ENCODE data around the gene SYNDIG1. TPM values are rescaled to one million over a fixed set of nuclear protein-coding genes. Genes with fewer than 3 reads are reported as not detected.
A peak's percentile ranks its signal among the peaks of the same experiment; 100 is the strongest.

Gene SYNDIG1
- total RNA-seq, 1 experiment from 2014 or later = 5.4 TPM

GRCh38 chr20:24694727-24695528, 225.5 kb downstream of the SYNDIG1 start:
- H2BK12ac ChIP-seq (ENCODE audit: insufficient read length, low read depth, low read length) = no peak overlapping the region
- Mint-ChIP-seq H3K27ac (no peak overlapping the region), H3K4me1 (no peaks in the 10 kb centered on the region; a peak in 1 of 4 replicates), H3K9me3 (peaks cover 0 to 2% of the 10 kb centered on the region in 2 experiments; a peak in 2 of 5 replicates), H3K27me3 (ENCODE audit: low read depth) (peaks cover 5% of the 10 kb centered on the region; the same call in 1 of the 2 replicates), H3K36me3 (ENCODE audit: insufficient read depth in 1 of 3, low read depth in 3 of 3) (no peaks in the 10 kb centered on the region), H3K4me3 (no peak overlapping the region)
- H3K56ac ChIP-seq (ENCODE audit: insufficient read length, low read depth, low read length) = no peak overlapping the region
- no peak overlapping the region for H4K8ac ChIP-seq (replicated peaks; ENCODE audit: insufficient read length, low read depth, low read length)
- no peaks in the 10 kb centered on the region for H4K20me1 ChIP-seq (ENCODE audit: control insufficient read depth, insufficient read depth, insufficient read length)
- no peak overlapping the region for H4K91ac ChIP-seq (ENCODE audit: insufficient read length, low read depth, low read length)
- no peak overlapping the region for H2AK5ac ChIP-seq (ENCODE audit: insufficient read length, low read length)
- no peak overlapping the region for H2AFZ ChIP-seq (ENCODE audit: low read length)
- no peak overlapping the region for H3K4me2 ChIP-seq (ENCODE audit: insufficient read depth, insufficient read length, low read length)
- no peak overlapping the region for H3K18ac ChIP-seq (ENCODE audit: insufficient read length, low read depth, low read length)
- TF ChIP-seq, protein P1, sequence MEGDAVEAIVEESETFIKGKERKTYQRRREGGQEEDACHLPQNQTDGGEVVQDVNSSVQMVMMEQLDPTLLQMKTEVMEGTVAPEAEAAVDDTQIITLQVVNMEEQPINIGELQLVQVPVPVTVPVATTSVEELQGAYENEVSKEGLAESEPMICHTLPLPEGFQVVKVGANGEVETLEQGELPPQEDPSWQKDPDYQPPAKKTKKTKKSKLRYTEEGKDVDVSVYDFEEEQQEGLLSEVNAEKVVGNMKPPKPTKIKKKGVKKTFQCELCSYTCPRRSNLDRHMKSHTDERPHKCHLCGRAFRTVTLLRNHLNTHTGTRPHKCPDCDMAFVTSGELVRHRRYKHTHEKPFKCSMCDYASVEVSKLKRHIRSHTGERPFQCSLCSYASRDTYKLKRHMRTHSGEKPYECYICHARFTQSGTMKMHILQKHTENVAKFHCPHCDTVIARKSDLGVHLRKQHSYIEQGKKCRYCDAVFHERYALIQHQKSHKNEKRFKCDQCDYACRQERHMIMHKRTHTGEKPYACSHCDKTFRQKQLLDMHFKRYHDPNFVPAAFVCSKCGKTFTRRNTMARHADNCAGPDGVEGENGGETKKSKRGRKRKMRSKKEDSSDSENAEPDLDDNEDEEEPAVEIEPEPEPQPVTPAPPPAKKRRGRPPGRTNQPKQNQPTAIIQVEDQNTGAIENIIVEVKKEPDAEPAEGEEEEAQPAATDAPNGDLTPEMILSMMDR (conservative IDR thresholded peaks at IDR 0.05) = no peak
- H3K79me2 ChIP-seq (ENCODE audit: insufficient read depth, low read length) = no peaks in the 10 kb centered on the region
- no peak overlapping the region for H3K14ac ChIP-seq (ENCODE audit: insufficient read depth, low read length)
- no peak overlapping the region for H3K9ac ChIP-seq (ENCODE audit: extremely low read depth, insufficient read length, low read length)
- no CpG with 5 or more reads among the region's 14 CpGs for whole genome bisulfite sequencing (ENCODE audit: extremely low coverage, insufficient read length, low lambda C conversion rate)
- no peak overlapping the region for H2BK15ac ChIP-seq (ENCODE audit: low read depth, low read length)
- no peak overlapping the region for H3K27ac ChIP-seq (ENCODE audit: insufficient read length, low read depth, low read length)
- no peaks in the 10 kb centered on the region for H3K79me1 ChIP-seq (ENCODE audit: insufficient read depth, low read depth, low read length, poor library complexity, severe bottlenecking)
- H2BK5ac ChIP-seq (ENCODE audit: insufficient read length, low read length) = no peak overlapping the region
- H3K4ac ChIP-seq (ENCODE audit: low read depth, low read length) = no peak overlapping the region
- peak; percentile 15 for DNase-seq
- no peak overlapping the region for H3K23ac ChIP-seq (ENCODE audit: insufficient read length, low read depth, low read length)
- no peaks in the 10 kb centered on the region for H3K27me3 ChIP-seq (ENCODE audit: insufficient read depth, low read length)
- no peaks in the 10 kb centered on the region for H3K4me1 ChIP-seq (ENCODE audit: insufficient read depth, low read length)
- no peak overlapping the region for H2BK120ac ChIP-seq (ENCODE audit: low read depth, low read length, poor library complexity, severe bottlenecking)
- H2BK20ac ChIP-seq (ENCODE audit: low read depth, low read length, poor library complexity, severe bottlenecking) = no peak overlapping the region
- no peaks in the 10 kb centered on the region for H3K9me3 ChIP-seq (ENCODE audit: control insufficient read depth, low read depth, low read length)
- H3T11ph ChIP-seq (ENCODE audit: low read length) = no peak overlapping the region
- H4K5ac ChIP-seq (ENCODE audit: insufficient read length, low read depth, low read length) = no peak overlapping the region
- H3K23me2 ChIP-seq (ENCODE audit: insufficient read length, low read depth, low read length, poor library complexity, severe bottlenecking) = no peaks in the 10 kb centered on the region
